DOHH2 (cell line): ENCODE results near the gene MATK.

Experiments
- H3F3A ChIP-seq: fragments of 200-600 bp; sonication (generic), shearing (Covaris generic); 2 replicates; pipeline ENCODE4 v1.6.0; 2016; ENCODE audit warnings: antibody characterized with exemption, mild to moderate bottlenecking; ENCODE audit not compliant: control insufficient read depth, insufficient read depth
- H3K27ac ChIP-seq: fragments of 200-600 bp; sonication (generic); 2 replicates; pipeline ENCODE4 v1.5.1; 2014; ENCODE audit warnings: low read depth, mild to moderate bottlenecking, low read length, moderate library complexity
- H3K27me3 ChIP-seq: fragments of 200-600 bp; sonication (generic); 2 replicates; pipeline ENCODE4 v1.6.1; 2014; ENCODE audit warnings: mild to moderate bottlenecking, low read length, mixed read lengths; ENCODE audit not compliant: control insufficient read depth
- H3K36me3 ChIP-seq: fragments of 200-600 bp; sonication (generic); 2 replicates; pipeline ENCODE4 v1.6.1; 2014; ENCODE audit warnings: mild to moderate bottlenecking, low read length, moderate library complexity, mixed read lengths; ENCODE audit not compliant: control insufficient read depth
- H3K4me1 ChIP-seq: fragments of 200-600 bp; sonication (generic); 2 replicates; pipeline ENCODE4 v1.6.1; 2014; ENCODE audit warnings: mild to moderate bottlenecking, low read length, mixed read lengths; ENCODE audit not compliant: control insufficient read depth
- H3K4me2 ChIP-seq: fragments of 200-600 bp; sonication (generic); 2 replicates; pipeline ENCODE4 v1.6.0; 2014; ENCODE audit warnings: mild to moderate bottlenecking, low read length, moderate library complexity
- H3K4me3 ChIP-seq: fragments of 200-600 bp; sonication (generic); 2 replicates; pipeline ENCODE4 v1.5.1; 2014; ENCODE audit warnings: mild to moderate bottlenecking, low read length, mixed read lengths
- H3K79me2 ChIP-seq: fragments of 200-600 bp; sonication (generic); 2 replicates; pipeline ENCODE4 v1.6.1; 2014; ENCODE audit warnings: mild to moderate bottlenecking, low read length, mixed read lengths; ENCODE audit not compliant: control insufficient read depth
- H3K9me2 ChIP-seq: fragments of 200-600 bp; sonication (generic); replicated peaks from 2 replicates; pipeline ENCODE4 v1.6.1; 2014; ENCODE audit warnings: mild to moderate bottlenecking, low read length, mixed read lengths; ENCODE audit not compliant: control insufficient read depth
- H3K9me3 ChIP-seq: fragments of 200-600 bp; sonication (generic); 2 replicates; pipeline ENCODE4 v1.6.1; 2014; ENCODE audit warnings: antibody characterized with exemption, low read length, mixed read lengths; ENCODE audit not compliant: control insufficient read depth, insufficient read depth
- H4K20me1 ChIP-seq: fragments of 200-600 bp; sonication (generic); 2 replicates; pipeline ENCODE4 v1.6.0; 2014; ENCODE audit warnings: low read depth, mild to moderate bottlenecking, antibody characterized with exemption, low read length, moderate library complexity; ENCODE audit not compliant: control insufficient read depth, insufficient read depth
- CTCF ChIP-seq: fragments of 200-600 bp; sonication (generic); IDR thresholded peaks from one replicate; pipeline ENCODE4 v1.5.1; 2014; ENCODE audit warnings: antibody characterized with exemption, mild to moderate bottlenecking, low read depth, low read length; ENCODE audit not compliant: poor library complexity, severe bottlenecking
- EZH2phosphoT487 ChIP-seq: fragments of 200-600 bp; sonication (generic); IDR thresholded peaks from 2 replicates; pipeline ENCODE4 v1.6.1; 2017; ENCODE audit warnings: borderline replicate concordance, mild to moderate bottlenecking, antibody characterized with exemption, low read length, moderate library complexity, mixed read lengths

Gene MATK

GRCh38 chr19:3745363-3746045, 40.7 kb downstream of the MATK start:
- H3K36me3 ChIP-seq: no peaks in the 10 kb centered on the region
- no peaks in the 10 kb centered on the region for H4K20me1 ChIP-seq
- H3K4me2 ChIP-seq: no peak overlapping the region
- peaks cover 3% of the 10 kb centered on the region; the same call in 1 of the 2 replicates for H3K9me3 ChIP-seq
- no peak overlapping the region for H3K27ac ChIP-seq
- no peaks in the 10 kb centered on the region for H3K79me2 ChIP-seq
- no peak overlapping the region for H3K4me3 ChIP-seq
- no peaks in the 10 kb centered on the region for H3F3A ChIP-seq
- no peaks in the 10 kb centered on the region for H3K9me2 ChIP-seq
- H3K4me1 ChIP-seq: peaks cover 6% of the 10 kb centered on the region
- no peak for TF ChIP-seq EZH2phosphoT487
- H3K27me3 ChIP-seq: no peaks in the 10 kb centered on the region

GRCh38 chr19:3743486-3743885, 42.7 kb downstream of the MATK start:
- H3K4me2 ChIP-seq: peak overlapping the region; percentile 4; the same call in 1 of the 2 replicates
- H3K79me2 ChIP-seq: no peaks in the 10 kb centered on the region
- H3K4me3 ChIP-seq: no peak overlapping the region
- no peaks in the 10 kb centered on the region for H3F3A ChIP-seq
- H3K4me1 ChIP-seq: peaks cover 6% of the 10 kb centered on the region
- H3K9me2 ChIP-seq: no peaks in the 10 kb centered on the region
- H3K9me3 ChIP-seq: peaks cover 3% of the 10 kb centered on the region; the same call in 1 of the 2 replicates
- no peak overlapping the region for H3K27ac ChIP-seq
- TF ChIP-seq CTCF (no peak), EZH2phosphoT487 (no peak)
- H4K20me1 ChIP-seq: no peaks in the 10 kb centered on the region
- H3K36me3 ChIP-seq: no peaks in the 10 kb centered on the region
- H3K27me3 ChIP-seq: no peaks in the 10 kb centered on the region

- TF ChIP-seq CTCF: no peak
- no peak for TF ChIP-seq EZH2phosphoT487
- Histone ChIP-seq H3K36me3 (no peaks in the 10 kb centered on the region), H3F3A (no peaks in the 10 kb centered on the region), H3K4me2 (no peak overlapping the region), H3K9me2 (no peaks in the 10 kb centered on the region), H3K4me3 (no peak overlapping the region), H3K79me2 (no peaks in the 10 kb centered on the region), H3K4me1 (peaks cover 6% of the 10 kb centered on the region), H4K20me1 (no peaks in the 10 kb centered on the region), H3K27ac (no peak overlapping the region), H3K9me3 (peaks cover 3% of the 10 kb centered on the region; the same call in 1 of the 2 replicates), H3K27me3 (no peaks in the 10 kb centered on the region)
Measured at GRCh38 chr19:3740431-3740830, 45.8 kb downstream of the MATK start.

- H3K27ac ChIP-seq: no peak overlapping the region
- H3K36me3 ChIP-seq: no peaks in the 10 kb centered on the region
- no peaks in the 10 kb centered on the region for H3K27me3 ChIP-seq
- H3F3A ChIP-seq: no peaks in the 10 kb centered on the region
- no peak overlapping the region for H3K4me3 ChIP-seq
- H3K4me1 ChIP-seq: peaks cover 3% of the 10 kb centered on the region
- no peaks in the 10 kb centered on the region for H4K20me1 ChIP-seq
- peaks cover 3% of the 10 kb centered on the region; the same call in 1 of the 2 replicates for H3K9me3 ChIP-seq
- H3K79me2 ChIP-seq: no peaks in the 10 kb centered on the region
- TF ChIP-seq CTCF: no peak
- TF ChIP-seq EZH2phosphoT487: no peak
- no peaks in the 10 kb centered on the region for H3K9me2 ChIP-seq
- H3K4me2 ChIP-seq: no peak overlapping the region
Measured at GRCh38 chr19:3738477-3739220, 47.5 kb downstream of the MATK start.
